Bone marrow (tissue), 2 donors: ENCODE measurements around the gene EGFL7.
A peak's percentile ranks its signal among the peaks of the same experiment; 100 is the strongest.

ENCODE experiments used
- DNase-seq, 2 donors: peaks; one replicate each; lab custom pipeline; 2025; lab: John Stamatoyannopoulos, UW

EGFL7 gene

DNA sequence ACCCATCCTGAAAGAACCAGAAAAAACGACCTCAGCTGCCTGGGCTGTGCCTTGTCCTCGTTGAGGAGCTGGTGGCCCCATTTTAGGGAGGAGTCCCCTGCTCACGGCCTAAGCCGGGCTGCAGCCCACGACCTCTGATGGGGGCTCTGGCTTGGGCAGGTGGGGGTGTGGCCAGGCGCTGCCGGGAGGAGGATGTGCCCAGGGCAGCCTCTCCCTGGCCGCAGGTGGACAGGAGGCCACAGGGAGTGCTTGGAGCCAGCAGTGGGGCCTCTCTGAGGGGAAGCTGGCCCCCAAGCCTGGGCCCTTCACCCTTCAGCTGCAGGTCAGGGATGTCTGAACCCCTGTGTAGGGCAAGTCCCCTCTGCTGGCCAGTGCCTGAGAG, 52.2 kb downstream of the EGFL7 start:
- no peak for DNase-seq

DNA sequence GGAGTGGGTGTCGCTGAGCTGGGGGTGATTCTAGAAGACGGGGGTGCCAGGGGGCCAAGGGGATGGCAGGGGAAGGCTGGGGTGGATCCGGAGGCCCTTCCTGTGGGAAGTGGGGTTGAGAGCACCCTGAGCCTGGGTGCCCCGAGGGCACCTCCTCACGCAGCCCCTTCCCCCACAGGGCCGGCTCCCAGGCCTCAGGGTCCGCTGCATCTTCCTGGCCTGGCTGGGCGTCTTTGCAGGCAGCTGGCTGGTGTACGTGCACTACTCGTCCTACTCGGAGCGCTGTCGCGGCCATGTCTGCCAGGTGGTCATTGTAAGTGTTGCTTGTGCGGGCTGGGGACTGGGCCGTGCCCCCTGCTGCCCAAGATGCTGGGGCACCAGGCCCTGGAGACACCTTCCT, 54.7 kb downstream of the EGFL7 start:
- DNase-seq: no peak

DNA sequence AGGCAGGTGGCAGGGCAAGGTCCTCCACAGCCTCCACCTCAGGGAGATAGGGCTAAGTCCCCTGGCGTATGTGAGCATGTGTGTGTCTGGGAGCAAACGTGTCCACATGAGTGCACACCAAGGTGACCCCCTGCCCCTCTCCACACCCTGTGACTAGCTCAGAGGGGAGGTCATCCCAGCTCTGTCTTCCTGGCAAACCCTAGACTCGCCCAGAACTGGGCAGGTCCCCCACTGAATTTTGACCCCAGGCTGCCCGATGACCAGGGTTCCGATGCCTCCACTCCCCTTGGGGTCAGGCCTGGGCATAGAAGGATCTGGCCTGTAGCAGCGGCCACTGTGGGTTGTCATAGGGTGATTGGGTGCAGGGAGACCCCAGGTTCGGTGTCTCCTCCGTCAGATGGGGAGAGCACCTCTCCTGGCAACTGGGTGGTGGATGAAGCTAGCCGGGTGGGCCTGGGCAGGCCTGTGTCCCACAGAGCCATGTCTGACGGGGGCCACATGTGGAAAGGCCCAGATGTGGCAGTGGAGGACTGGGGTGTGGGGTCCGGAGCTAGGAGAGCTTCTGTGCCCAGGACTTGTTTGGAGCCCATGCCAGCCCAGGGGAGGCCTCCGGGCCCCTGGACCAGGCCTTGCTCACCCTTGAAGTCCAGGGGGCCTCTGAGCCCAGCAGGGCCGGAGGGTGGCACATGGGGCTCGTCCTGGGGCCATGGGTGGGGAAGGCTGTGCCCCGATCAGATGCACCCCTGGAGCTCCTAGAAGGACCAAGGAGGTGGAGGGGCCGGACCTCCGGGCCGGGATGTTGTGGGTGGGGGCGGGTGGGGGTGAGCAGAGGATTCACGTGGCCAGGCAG, 55.9 kb downstream of the EGFL7 start:
- DNase-seq: no peak

- peak in 1 of 2 donors; percentile 41 for DNase-seq
These were observed 56.6 kb downstream of the EGFL7 start for GRCh38 chr9:136719195-136719880.

GRCh38 chr9:136720251-136720897, 57.7 kb downstream of the EGFL7 start:
- DNase-seq: no peak

GRCh38 chr9:136720898-136721338, 58.2 kb downstream of the EGFL7 start:
- DNase-seq: no peak

DNA sequence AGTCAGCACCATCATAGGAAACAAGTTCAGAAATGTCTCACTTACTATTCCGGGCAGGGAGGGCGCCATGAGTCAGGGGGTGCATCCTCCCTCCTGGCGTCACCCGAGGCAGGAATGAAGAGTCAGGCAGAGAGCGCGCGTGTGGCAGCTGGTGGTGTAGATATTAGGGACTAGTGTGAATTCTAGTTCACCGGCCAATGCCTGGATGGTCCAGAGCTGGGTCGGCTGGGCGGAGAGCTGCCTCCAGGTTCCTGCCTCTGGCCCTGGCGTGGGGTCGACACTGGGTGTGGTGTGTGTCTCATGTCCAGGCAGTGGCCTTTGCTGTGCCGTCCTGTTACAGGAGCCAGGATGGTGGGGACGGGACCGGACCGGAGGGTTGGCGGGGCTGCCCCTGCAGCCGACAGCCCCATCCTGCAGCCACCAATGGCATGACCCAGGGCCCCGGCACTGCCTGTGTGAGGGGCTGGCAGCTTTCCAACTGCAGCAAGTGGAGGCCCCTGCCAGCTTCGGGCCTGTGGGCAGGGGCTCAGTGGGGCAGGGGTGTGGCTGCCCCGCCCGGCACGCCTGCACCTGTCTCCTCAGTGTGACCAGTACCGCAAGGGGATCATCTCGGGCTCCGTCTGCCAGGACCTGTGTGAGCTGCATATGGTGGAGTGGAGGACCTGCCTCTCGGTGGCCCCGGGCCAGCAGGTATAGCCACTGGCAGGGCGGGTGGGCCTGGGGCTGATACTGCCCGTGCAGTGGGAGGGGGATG, 58.8 kb downstream of the EGFL7 start:
- DNase-seq: no peak
